ENCODE results near the gene RPL36. TPM values are rescaled to one million over a fixed set of nuclear protein-coding genes. Genes with fewer than 3 reads are reported as not detected.

The RPL36 gene
- total RNA-seq, 1 experiment from 2014 or later: 497 TPM

DNA sequence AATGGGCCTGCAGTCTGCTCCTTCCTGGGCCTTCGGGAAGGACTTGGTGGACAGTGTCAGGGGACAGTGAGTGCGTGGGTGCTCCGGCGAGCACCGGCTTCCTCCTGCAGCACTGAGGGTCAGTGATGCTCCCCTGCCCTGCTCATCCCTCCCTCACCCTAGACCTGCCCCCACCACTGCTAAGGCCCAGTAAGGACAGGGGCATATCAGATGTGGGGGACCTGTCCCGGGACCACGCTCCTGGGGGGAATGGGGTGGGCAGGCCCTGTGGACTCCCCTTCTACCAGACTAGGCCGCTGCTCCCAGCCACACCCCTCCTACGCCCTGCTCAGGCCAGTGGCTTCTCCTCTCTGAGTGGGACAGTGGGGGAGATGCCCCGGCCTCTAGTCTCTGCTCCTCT is 13.0 kb upstream of the RPL36 start:
- Mint-ChIP-seq H3K36me3 (ENCODE audit: insufficient read depth, unreplicated experiment) (peaks cover 35% of the 10 kb centered on the region), H3K4me1 (ENCODE audit: low read depth, unreplicated experiment) (peaks cover 18% of the 10 kb centered on the region), H3K27ac (ENCODE audit: unreplicated experiment) (no peak overlapping the region), H3K27me3 (ENCODE audit: unreplicated experiment) (peaks cover 9% of the 10 kb centered on the region), H3K9me3 (ENCODE audit: low read depth, unreplicated experiment) (no peaks in the 10 kb centered on the region), H3K4me3 (ENCODE audit: low read depth, unreplicated experiment) (no peak overlapping the region)
- TF ChIP-seq CTCF (IDR thresholded peaks at IDR 0.05; ENCODE audit: unreplicated experiment): no peak
- DNase-seq: no peak
- BruUV-seq (replicated peaks): no TSS peak
- CTCF ChIA-PET: no interaction called here
- intact Hi-C loops (cut with micrococcal nuclease; ENCODE audit: unreplicated experiment): no loop called here

- peaks cover 38% of the 10 kb centered on the region for H3K36me3 Mint-ChIP-seq (ENCODE audit: insufficient read depth, unreplicated experiment)
- H3K27me3 Mint-ChIP-seq (ENCODE audit: unreplicated experiment): peaks cover 9% of the 10 kb centered on the region
- TF ChIP-seq CTCF (IDR thresholded peaks at IDR 0.05; ENCODE audit: unreplicated experiment): no peak
- BruUV-seq (replicated peaks): no TSS peak
- H3K27ac Mint-ChIP-seq (ENCODE audit: unreplicated experiment): no peak overlapping the region
- intact Hi-C loops (cut with micrococcal nuclease; ENCODE audit: unreplicated experiment): no loop called here
- no peak for DNase-seq
- CTCF ChIA-PET: no interaction called here
- no peak overlapping the region for H3K4me3 Mint-ChIP-seq (ENCODE audit: low read depth, unreplicated experiment)
- H3K4me1 Mint-ChIP-seq (ENCODE audit: low read depth, unreplicated experiment): peaks cover 18% of the 10 kb centered on the region
- H3K9me3 Mint-ChIP-seq (ENCODE audit: low read depth, unreplicated experiment): no peaks in the 10 kb centered on the region
Observed at GRCh38 chr19:5677580-5677979, 12.5 kb upstream of the RPL36 start.

DNA sequence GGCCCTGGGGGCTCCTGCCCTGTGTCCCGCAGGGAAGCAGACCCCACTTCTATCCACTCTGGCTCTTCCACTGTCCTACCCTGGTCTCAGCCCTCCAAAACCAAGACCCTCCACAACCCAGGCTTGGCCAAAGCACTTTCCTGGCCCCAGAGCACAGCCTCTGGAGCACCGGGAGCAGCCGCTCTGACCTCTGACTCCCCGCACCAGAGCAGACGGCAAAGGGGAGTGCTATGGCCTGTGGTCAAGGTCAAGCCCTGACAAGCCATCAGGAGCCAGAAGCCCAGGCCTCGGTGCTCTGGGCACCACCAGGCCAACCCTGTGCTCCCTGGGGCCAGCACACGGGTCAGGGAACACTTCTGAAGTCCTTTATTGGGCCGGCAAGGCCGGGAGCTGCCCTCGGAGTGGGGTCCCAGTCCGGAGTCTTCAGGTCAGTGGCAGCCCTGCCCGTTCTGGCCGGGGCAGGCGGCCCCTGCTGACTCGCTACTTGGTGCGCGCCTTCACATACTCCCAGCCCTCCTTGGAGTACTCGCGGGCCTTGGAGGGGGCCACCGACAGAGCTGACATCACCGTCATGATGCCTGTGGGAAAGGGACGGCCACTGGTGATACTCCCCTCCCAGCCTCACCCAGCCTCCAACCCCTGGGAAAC is 11.9 kb upstream of the RPL36 start:
- no peak for TF ChIP-seq CTCF (IDR thresholded peaks at IDR 0.05; ENCODE audit: unreplicated experiment)
- Mint-ChIP-seq H3K36me3 (ENCODE audit: insufficient read depth, unreplicated experiment) (peaks cover 38% of the 10 kb centered on the region), H3K4me3 (ENCODE audit: low read depth, unreplicated experiment) (no peak overlapping the region), H3K4me1 (ENCODE audit: low read depth, unreplicated experiment) (peaks cover 18% of the 10 kb centered on the region), H3K27ac (ENCODE audit: unreplicated experiment) (no peak overlapping the region), H3K27me3 (ENCODE audit: unreplicated experiment) (peaks cover 9% of the 10 kb centered on the region), H3K9me3 (ENCODE audit: low read depth, unreplicated experiment) (no peaks in the 10 kb centered on the region)
- intact Hi-C loops (cut with micrococcal nuclease; ENCODE audit: unreplicated experiment): no loop called here
- CTCF ChIA-PET: no interaction called here
- DNase-seq: no peak
- BruUV-seq (replicated peaks): no TSS peak

DNA sequence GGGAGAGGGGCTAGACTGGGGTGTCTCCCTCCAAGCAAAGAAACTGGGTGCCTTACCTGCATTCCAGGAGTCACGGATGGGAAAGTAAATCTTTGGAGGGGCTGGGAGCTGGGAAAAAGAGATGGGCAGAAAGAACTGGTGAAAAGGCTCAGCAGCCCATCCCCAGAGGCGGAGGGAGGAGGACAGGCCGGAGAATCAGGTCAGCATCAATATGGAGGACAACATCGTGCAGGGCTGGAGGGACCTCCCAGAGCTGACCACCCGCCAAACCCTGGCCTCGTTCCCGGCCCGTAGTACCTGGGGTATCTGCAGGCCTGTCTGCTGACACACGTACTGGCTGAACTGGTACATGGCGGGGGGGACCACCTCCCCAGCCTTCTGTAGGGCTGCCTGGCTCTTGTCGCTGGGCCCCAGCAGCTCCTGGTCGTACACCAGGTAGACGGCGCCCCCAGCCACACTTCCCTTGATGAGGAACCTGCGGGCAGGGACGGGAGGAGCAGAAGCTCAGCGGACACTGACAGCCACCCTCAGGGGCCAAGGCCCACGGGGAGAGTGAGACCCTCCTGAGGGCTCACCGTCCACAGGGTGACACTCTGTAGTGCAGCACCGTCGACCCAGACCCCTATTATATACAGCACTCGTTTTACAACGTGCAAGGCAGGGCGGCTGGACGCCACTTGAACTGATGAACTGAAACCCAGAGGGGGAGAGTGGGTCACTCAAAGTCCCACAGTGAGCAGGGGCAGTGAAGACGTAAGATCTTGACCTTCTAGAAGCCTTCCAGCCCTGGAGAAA is 10.6 kb upstream of the RPL36 start:
- Mint-ChIP-seq H3K27ac (ENCODE audit: unreplicated experiment) (peak overlapping the region; percentile 100), H3K4me1 (ENCODE audit: low read depth, unreplicated experiment) (peaks cover 18% of the 10 kb centered on the region), H3K36me3 (ENCODE audit: insufficient read depth, unreplicated experiment) (peaks cover 42% of the 10 kb centered on the region), H3K27me3 (ENCODE audit: unreplicated experiment) (peaks cover 9% of the 10 kb centered on the region), H3K9me3 (ENCODE audit: low read depth, unreplicated experiment) (no peaks in the 10 kb centered on the region), H3K4me3 (ENCODE audit: low read depth, unreplicated experiment) (peak overlapping the region; percentile 97)
- no TSS peak for BruUV-seq (replicated peaks)
- no peak for TF ChIP-seq CTCF (IDR thresholded peaks at IDR 0.05; ENCODE audit: unreplicated experiment)
- no peak for DNase-seq
- CTCF ChIA-PET: no interaction called here
- intact Hi-C loops (cut with micrococcal nuclease; ENCODE audit: unreplicated experiment): no loop called here
